PC-3 (cell line): ENCODE data around the gene SCOC. TPM values are rescaled to one million over a fixed set of nuclear protein-coding genes. Genes with fewer than 3 reads are reported as not detected.
A peak's percentile ranks its signal among the peaks of the same experiment; 100 is the strongest.

Experiments
- ATAC-seq: fragments of 200-7000 bp; cut with Tn5 transposase; 2 replicates; pipeline ENCODE4 v1.9.1; 2020; ENCODE audit warnings: mild to moderate bottlenecking, moderate library complexity
- BruUV-seq: library from RNA; stranded (reverse); fragments of 400-500 nt; replicated peaks from 2 replicates; lab custom pipeline; 2021; lab: Mats Ljungman, UMichigan
- CTCF ChIA-PET: fragments of 300-600 bp; sonication (Branson Sonifier 250); formaldehyde crosslinking; loops from one replicate; lab custom pipeline; 2022; ENCODE audit warnings: antibody characterized with exemption; lab: Charles Lee
- POLR2A ChIA-PET: fragments of 300-600 bp; sonication (Branson Sonifier 250); formaldehyde crosslinking; loops from one replicate; lab custom pipeline; 2022; ENCODE audit warnings: antibody characterized with exemption; ENCODE audit not compliant: unreplicated experiment; lab: Charles Lee
- DNase-seq: peaks from one replicate; pipeline ENCODE4 v3.0.0-alpha.2; 2015
- H2AFZ ChIP-seq: fragments of 300-600 bp; sonication (generic); 2 replicates; pipeline ENCODE4 v1.6.0; 2016; ENCODE audit warnings: antibody characterized with exemption, low read length
- H3F3A ChIP-seq: fragments of 300-600 bp; sonication (generic); one replicate; pipeline ENCODE4 v1.6.0; 2017; ENCODE audit warnings: antibody characterized with exemption, low read length, control low read depth, mild to moderate bottlenecking; ENCODE audit not compliant: unreplicated experiment
- H3K27ac ChIP-seq: fragments of 300-600 bp; sonication (generic); 2 replicates; pipeline ENCODE4 v1.5.1; 2016; ENCODE audit warnings: mild to moderate bottlenecking, low read length
- H3K27me3 ChIP-seq: fragments of 300-600 bp; sonication (generic); 2 replicates; pipeline ENCODE4 v1.6.1; 2016; ENCODE audit warnings: low read length, mixed read lengths
- H3K36me3 ChIP-seq: fragments of 300-600 bp; sonication (generic); 2 replicates; pipeline ENCODE4 v1.6.1; 2016; ENCODE audit warnings: low read depth, mixed run types, low read length, mixed read lengths
- H3K4me1 ChIP-seq: fragments of 300-600 bp; sonication (generic); 2 replicates; pipeline ENCODE4 v1.5.1; 2016; ENCODE audit warnings: low read length; ENCODE audit not compliant: insufficient read depth
- H3K4me2 ChIP-seq: fragments of 300-600 bp; sonication (generic); 2 replicates; pipeline ENCODE4 v1.6.0; 2016; ENCODE audit warnings: low read length
- H3K4me3 ChIP-seq: fragments of 300-600 bp; sonication (generic); 2 replicates; pipeline ENCODE4 v1.5.1; 2016; ENCODE audit warnings: mild to moderate bottlenecking, low read length, mixed read lengths
- H3K79me2 ChIP-seq: fragments of 300-600 bp; sonication (generic); 2 replicates; pipeline ENCODE4 v1.6.1; 2017; ENCODE audit warnings: low read length, mixed read lengths
- H3K9ac ChIP-seq: fragments of 300-600 bp; sonication (generic); 2 replicates; pipeline ENCODE4 v1.6.0; 2016; ENCODE audit warnings: mild to moderate bottlenecking, low read length
- H3K9me2 ChIP-seq: fragments of 300-600 bp; sonication (generic); replicated peaks from 2 replicates; pipeline ENCODE4 v1.6.1; 2016; ENCODE audit warnings: mixed run types, low read length, mixed read lengths
- H3K9me3 ChIP-seq: fragments of 300-600 bp; sonication (generic); 2 replicates; pipeline ENCODE4 v1.6.1; 2016; ENCODE audit warnings: low read length, mixed read lengths
- H4K20me1 ChIP-seq: fragments of 300-600 bp; sonication (generic); 2 replicates; pipeline ENCODE4 v1.6.1; 2016; ENCODE audit warnings: low read length, mixed read lengths
- EZH2 ChIP-seq: fragments of 300-600 bp; sonication (generic); IDR thresholded peaks from one replicate; pipeline ENCODE4 v1.6.1; 2017; ENCODE audit warnings: antibody characterized with exemption, mild to moderate bottlenecking, low read length; ENCODE audit not compliant: unreplicated experiment
- EZH2phosphoT487 ChIP-seq: fragments of 300-600 bp; sonication (generic); IDR thresholded peaks from 2 replicates; pipeline ENCODE4 v1.6.1; 2018; ENCODE audit warnings: mild to moderate bottlenecking, antibody characterized with exemption, low read length, borderline replicate concordance
- intact Hi-C: fragments of 100-400 bp; cut with micrococcal nuclease; formaldehyde crosslinking; loops from 2 replicates; pipeline ENCODE4 v1.9.0; 2023
- total RNA-seq: library from RNA; depleted of rRNA; stranded (reverse); fragments of >200 nt; gene quantifications from 2 replicates; pipeline ENCODE4 v1.2.3, GENCODE V29; 2014; rRNA removed
- TF ChIP-seq, protein P1 (sequence below): fragments of 300-600 bp; sonication (generic); conservative IDR thresholded peaks from 2 replicates; pipeline ENCODE4 v1.5.1; 2017; ENCODE audit warnings: antibody characterized with exemption, low read depth, mild to moderate bottlenecking, low read length

SCOC gene
- total RNA-seq, 1 experiment from 2014 or later, result 28.2 TPM

DNA sequence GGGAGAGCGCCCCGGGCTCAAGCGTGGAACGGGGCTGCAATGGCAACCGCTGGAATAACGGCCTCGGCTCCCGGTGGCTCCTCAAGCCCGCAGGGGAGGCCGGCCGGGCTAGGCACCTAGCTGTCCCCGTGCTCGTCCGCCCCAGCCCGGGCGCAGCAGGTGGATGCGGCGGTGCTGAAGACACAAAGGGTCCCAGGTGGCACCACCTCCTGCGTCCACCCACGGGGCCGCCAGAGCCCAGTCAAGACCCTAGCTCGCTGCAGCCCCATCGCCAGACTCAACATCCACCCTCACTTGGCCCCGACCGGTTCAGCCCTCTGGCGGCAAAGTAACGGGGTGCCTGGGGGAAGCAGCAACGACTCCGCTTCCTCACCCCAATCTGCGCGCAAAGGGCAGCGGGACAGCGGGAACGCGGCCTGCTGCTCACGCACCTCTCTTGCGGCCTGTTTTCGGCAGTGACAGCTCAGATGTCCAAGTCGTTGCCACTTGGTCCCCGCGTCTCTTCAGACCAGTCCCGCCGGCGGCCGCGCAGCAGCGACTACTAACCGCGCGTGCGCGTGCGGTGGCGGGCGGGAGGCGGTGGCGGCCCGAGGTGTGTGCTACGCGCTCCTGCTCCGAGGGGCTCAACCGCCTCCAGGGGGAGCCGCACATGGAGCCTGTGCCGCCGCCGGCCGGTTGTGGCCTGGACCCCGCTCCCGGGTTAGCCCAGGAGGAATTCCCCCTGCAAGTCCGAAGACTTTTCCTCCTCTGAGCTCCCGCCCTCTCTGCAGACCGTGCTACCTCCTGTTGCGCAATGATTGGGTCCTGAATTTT lies 53.9 kb downstream of the SCOC start, which contains the start of gene CLGN:
CLGN (minus strand) TSS at position 543 of the 813 bp plus-strand sequence. CDS start 14,570 bp downstream, outside the sequence.
- DNase-seq (peak; percentile 66), ATAC-seq (peak; percentile 76)
- Histone ChIP-seq H3K36me3 (no peaks in the 10 kb centered on the region), H3K4me1 (peaks cover 40% of the 10 kb centered on the region), H3K79me2 (peaks cover 9% of the 10 kb centered on the region; the same call in 1 of the 2 replicates), H3F3A (no peaks in the 10 kb centered on the region), H3K4me2 (peak within 1 kb of the TSS; percentile 92), H4K20me1 (no peaks in the 10 kb centered on the region), H3K27ac (peak within 1 kb of the TSS; percentile 25; the same call in 1 of the 2 replicates), H3K4me3 (peak within 1 kb of the TSS; percentile 93), H3K9ac (peak within 1 kb of the TSS; percentile 64), H2AFZ (peak within 1 kb of the TSS; percentile 98), H3K27me3 (no peaks in the 10 kb centered on the region), H3K9me2 (no peaks in the 10 kb centered on the region), H3K9me3 (no peaks in the 10 kb centered on the region)
- ChIA-PET CTCF (interaction anchor here (0.5 to 0.6 kb wide), 2 partner anchors 67 to 73 kb away, joined by 3 to 4 read pairs; no protein-coding TSS in a partner anchor), POLR2A (no interaction called here)
- BruUV-seq, result no TSS peak
- intact Hi-C loops, result loop anchor here (1.0 to 10.0 kb wide), 5 partner anchors 21 to 693 kb away; partner anchors contain the start of genes ELMOD2 and SCOC
- TF ChIP-seq, protein P1, sequence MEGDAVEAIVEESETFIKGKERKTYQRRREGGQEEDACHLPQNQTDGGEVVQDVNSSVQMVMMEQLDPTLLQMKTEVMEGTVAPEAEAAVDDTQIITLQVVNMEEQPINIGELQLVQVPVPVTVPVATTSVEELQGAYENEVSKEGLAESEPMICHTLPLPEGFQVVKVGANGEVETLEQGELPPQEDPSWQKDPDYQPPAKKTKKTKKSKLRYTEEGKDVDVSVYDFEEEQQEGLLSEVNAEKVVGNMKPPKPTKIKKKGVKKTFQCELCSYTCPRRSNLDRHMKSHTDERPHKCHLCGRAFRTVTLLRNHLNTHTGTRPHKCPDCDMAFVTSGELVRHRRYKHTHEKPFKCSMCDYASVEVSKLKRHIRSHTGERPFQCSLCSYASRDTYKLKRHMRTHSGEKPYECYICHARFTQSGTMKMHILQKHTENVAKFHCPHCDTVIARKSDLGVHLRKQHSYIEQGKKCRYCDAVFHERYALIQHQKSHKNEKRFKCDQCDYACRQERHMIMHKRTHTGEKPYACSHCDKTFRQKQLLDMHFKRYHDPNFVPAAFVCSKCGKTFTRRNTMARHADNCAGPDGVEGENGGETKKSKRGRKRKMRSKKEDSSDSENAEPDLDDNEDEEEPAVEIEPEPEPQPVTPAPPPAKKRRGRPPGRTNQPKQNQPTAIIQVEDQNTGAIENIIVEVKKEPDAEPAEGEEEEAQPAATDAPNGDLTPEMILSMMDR, result peak; percentile 48; the same call in 1 of the 2 replicates
- no peak for TF ChIP-seq EZH2phosphoT487
- TF ChIP-seq EZH2, result no peak

DNA sequence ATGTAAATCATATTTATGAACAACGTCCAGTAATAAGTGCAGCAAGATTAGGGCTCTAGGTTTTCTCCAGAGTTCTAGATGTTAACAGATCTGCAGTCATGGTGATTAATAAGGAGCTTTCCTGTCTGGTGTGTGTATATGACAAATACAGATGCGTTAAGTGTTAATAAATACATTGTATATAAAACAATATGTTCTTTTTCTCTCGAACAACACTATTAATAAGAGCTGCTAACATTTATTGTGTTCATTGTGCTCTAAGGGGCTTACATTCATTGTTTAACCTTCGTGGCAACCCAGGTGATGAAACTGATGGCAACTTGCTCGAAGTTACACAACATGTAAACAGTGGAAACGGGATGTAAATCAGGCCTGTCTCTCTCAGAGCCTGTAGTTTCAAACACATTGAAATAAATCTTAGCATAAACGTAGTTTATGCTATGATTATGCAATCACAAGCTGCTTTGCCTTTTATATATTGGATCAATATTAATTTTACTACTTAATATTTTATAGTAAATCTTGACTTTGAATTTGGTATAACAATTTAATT lies 54.5 kb downstream of the SCOC start:
- Histone ChIP-seq H3K27me3 (no peaks in the 10 kb centered on the region), H3K79me2 (peaks cover 9% of the 10 kb centered on the region; the same call in 1 of the 2 replicates), H3K9me2 (no peaks in the 10 kb centered on the region), H3K36me3 (no peaks in the 10 kb centered on the region), H3K9me3 (no peaks in the 10 kb centered on the region), H4K20me1 (no peaks in the 10 kb centered on the region), H3F3A (no peaks in the 10 kb centered on the region), H2AFZ (peak overlapping the region; percentile 98), H3K4me2 (peak overlapping the region; percentile 92), H3K4me1 (peaks cover 34% of the 10 kb centered on the region), H3K27ac (peak overlapping the region; percentile 25; the same call in 1 of the 2 replicates), H3K4me3 (peak overlapping the region; percentile 93), H3K9ac (peak overlapping the region; percentile 64)
- ChIA-PET CTCF (interaction anchor here (0.6 kb wide), 1 partner anchor 72 kb away, joined by 3 read pairs; no protein-coding TSS in a partner anchor), POLR2A (interaction anchor here (0.5 kb wide), 2 partner anchors 208 to 358 kb away, joined by 4 read pairs; no protein-coding TSS in a partner anchor)
- TF ChIP-seq, protein P1, result no peak
- TF ChIP-seq EZH2phosphoT487 (no peak), EZH2 (no peak)
- ATAC-seq, result peak; percentile 7; the same call in 1 of the 2 replicates
- DNase-seq, result no peak
- TSS peak; percentile 66 for BruUV-seq
- intact Hi-C loops, result loop anchor here (1.0 to 10.0 kb wide), 5 partner anchors 21 to 693 kb away; partner anchors contain the start of genes ELMOD2 and SCOC

Other genes starting within 250 kb of the SCOC start
- gene MAML3, start 219.5 kb upstream of the SCOC start, total RNA-seq, result 3.9 and 4.3 TPM in 2 replicates
- gene CLGN, start 54.0 kb downstream of the SCOC start, total RNA-seq, result 7.9 and 9.6 TPM in 2 replicates
- not detected in 2 replicates for gene MGAT4D, start 124.6 kb downstream of the SCOC start, total RNA-seq
- gene ELMOD2, start 150.5 kb downstream of the SCOC start, total RNA-seq, result 10.1 and 12.1 TPM in 2 replicates
- gene UCP1, start 195.3 kb downstream of the SCOC start, total RNA-seq, result not detected in 2 replicates